ENCODE data around the gene DNAJC5G.

GRCh38 chr2:27251766-27252165, 23.5 kb upstream of the DNAJC5G start:
- TF ChIP-seq CTCF (conservative IDR thresholded peaks at IDR 0.05 in 1 of 2, IDR thresholded peaks at IDR 0.05 in 1 of 2; ENCODE audit: low read depth in 1 of 2, low read length in 2 of 2): no peak
- no peak for TF ChIP-seq EZH2 (IDR thresholded peaks at IDR 0.05; ENCODE audit: low read length, missing control alignments)

Measured in fibroblast of lung (primary cell).